Neural progenitor cell (in vitro differentiated cells): ENCODE measurements around the gene ARHGAP4.

ENCODE experiments used
- CTCF ChIP-seq: fragments of 200-600 bp; sonication (generic); IDR thresholded peaks from 2 replicates; pipeline ENCODE4 v1.5.1; 2017; ENCODE audit warnings: antibody characterized with exemption, mild to moderate bottlenecking
- EZH2phosphoT487 ChIP-seq: fragments of 200-600 bp; sonication (generic); IDR thresholded peaks from 2 replicates; pipeline ENCODE4 v1.6.1; 2017; ENCODE audit warnings: antibody characterized with exemption

DNA sequence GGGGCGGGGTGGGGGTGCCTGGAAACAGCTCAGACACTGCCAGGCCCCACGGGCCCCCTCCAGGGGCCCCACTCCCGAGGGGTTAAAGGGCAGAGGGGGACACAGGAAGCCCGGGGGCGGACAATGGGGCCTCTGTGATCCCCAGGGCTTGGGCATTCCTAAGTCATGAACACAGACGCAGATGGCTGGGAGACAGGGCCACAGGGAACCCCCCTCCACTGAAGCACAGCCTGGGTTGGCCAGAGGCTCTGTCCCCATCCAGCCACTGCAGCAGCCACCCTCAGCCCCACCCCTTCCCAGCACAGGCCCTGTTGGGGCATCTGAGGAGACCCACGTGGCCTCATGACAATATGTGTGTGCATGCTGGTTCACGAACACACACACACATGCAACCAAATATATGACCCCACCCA is 44.0 kb downstream of the ARHGAP4 start:
- TF ChIP-seq CTCF, result no peak
- no peak for TF ChIP-seq EZH2phosphoT487
